Measurements from ENCODE around the gene KIFC3. TPM values are rescaled to one million over a fixed set of nuclear protein-coding genes. Genes with fewer than 3 reads are reported as not detected.
"Not testable (repeated sequence)": the region's sequence is repeated elsewhere in the genome, so short reads cannot be mapped to it uniquely, and the experiment has no call there.

Gene KIFC3
- total RNA-seq, 2 experiments from 2014 or later = 0.47 TPM; not detected in 1

DNA sequence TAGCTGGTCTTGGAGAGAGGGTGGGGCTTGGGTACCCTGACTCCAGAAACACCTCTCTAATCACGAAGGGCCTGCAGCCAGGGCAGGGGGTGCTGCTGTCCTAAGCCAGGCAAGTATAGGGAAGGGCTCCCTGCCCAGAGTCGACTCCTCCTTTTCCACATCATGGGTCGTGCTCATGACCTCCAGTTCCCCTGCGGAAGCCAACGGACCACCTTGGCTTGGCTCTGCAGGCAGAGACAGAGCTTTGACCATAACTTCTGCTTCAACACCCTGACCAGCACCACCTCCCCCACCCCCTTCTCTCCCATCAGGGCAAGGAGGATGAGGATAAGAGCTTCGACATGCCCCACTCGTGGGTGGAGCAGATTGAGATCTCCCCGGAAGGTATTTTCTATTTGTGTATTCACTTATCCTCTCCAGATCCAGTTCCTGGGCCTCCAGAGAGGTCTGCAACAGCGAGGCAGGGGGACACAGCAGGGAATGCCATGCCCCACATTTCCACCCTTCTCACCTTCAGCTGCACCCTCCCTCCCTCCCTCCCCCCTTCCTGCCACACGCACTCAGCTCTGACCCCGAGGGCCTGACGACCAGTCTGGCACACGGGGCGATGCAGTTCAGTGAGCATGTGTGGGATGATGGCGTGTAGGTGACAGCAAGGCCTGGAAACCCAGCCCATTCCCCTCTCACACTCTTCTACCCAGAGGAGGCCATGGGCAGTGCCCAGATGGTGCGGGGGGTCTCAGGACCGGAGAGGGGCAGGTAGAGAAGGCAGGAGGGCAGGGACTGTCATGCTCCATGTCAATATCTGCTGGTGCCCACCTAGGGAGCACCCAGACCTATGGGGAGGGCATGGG, 80.7 kb downstream of the KIFC3 start:
- DNase-seq (no peak), ATAC-seq (no peak)
- Mint-ChIP-seq H3K4me1 (peaks cover 4% of the 10 kb centered on the region), H3K9me3 (ENCODE audit: low read depth) (no peaks in the 10 kb centered on the region), H3K27me3 (peaks cover 2% of the 10 kb centered on the region), H3K27ac (no peak overlapping the region), H3K4me3 (no peak overlapping the region), H3K36me3 (no peaks in the 10 kb centered on the region)
- CTCF ChIA-PET = interaction anchor here (4.6 kb wide), 1 partner anchor 145 kb away, joined by 17 read pairs; no protein-coding TSS in a partner anchor

- H3K36me3 Mint-ChIP-seq = no peaks in the 10 kb centered on the region
- no peaks in the 10 kb centered on the region for H3K9me3 Mint-ChIP-seq (ENCODE audit: low read depth)
- H3K4me1 Mint-ChIP-seq = peaks cover 4% of the 10 kb centered on the region
- no peak overlapping the region for H3K4me3 Mint-ChIP-seq
- CTCF ChIA-PET = interaction anchor here (0.6 to 4.6 kb wide), 4 partner anchors 28 to 144 kb away, joined by 3 to 17 read pairs (median 4); no protein-coding TSS in a partner anchor
- H3K27me3 Mint-ChIP-seq = peaks cover 6% of the 10 kb centered on the region
- ATAC-seq = peak; percentile 93
- DNase-seq = peak; percentile 80
- no peak overlapping the region for H3K27ac Mint-ChIP-seq
Observed at GRCh38 chr16:57720142-57720575, 82.1 kb downstream of the KIFC3 start.

- no peak for ATAC-seq
- no peak for DNase-seq
- Mint-ChIP-seq H3K36me3 (no peaks in the 10 kb centered on the region), H3K27me3 (peaks cover 41% of the 10 kb centered on the region), H3K4me1 (peaks cover 1% of the 10 kb centered on the region), H3K27ac (no peak overlapping the region), H3K9me3 (ENCODE audit: low read depth) (no peaks in the 10 kb centered on the region), H3K4me3 (no peak overlapping the region)
- CTCF ChIA-PET = interaction anchor here (0.6 to 2.2 kb wide), 3 partner anchors 10 to 119 kb away, joined by 3 to 5 read pairs (median 3); no protein-coding TSS in a partner anchor
Observed at GRCh38 chr16:57714047-57714446, 88.2 kb downstream of the KIFC3 start.

DNA sequence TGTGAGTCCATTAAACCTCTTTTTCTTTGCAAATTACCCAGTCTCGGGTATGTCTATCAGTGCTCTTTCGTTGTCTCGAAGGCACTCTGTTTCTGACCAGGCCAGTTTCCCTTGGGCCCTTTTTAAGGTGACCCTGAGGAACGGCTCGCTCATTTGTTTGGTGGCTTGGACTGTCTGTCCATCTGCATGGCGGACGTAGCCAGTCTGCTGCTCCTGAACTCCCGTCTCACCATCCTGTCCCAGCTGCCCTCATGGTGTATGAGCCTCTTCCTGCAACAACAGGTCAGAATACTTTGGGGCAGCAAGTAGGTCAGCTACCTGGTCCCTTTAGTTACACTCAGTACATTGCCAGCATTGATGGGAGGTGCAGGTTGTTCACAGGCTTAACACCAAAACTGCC, 88.7 kb downstream of the KIFC3 start:
- DNase-seq (no peak), ATAC-seq (no peak)
- Mint-ChIP-seq H3K36me3 (no peaks in the 10 kb centered on the region), H3K27me3 (peaks cover 41% of the 10 kb centered on the region), H3K4me1 (peaks cover 1% of the 10 kb centered on the region), H3K9me3 (ENCODE audit: low read depth) (no peaks in the 10 kb centered on the region), H3K4me3 (no peak overlapping the region), H3K27ac (no peak overlapping the region)
- CTCF ChIA-PET = interaction anchor here (0.6 to 2.2 kb wide), 3 partner anchors 10 to 118 kb away, joined by 3 to 5 read pairs (median 3); no protein-coding TSS in a partner anchor

- DNase-seq; H3K27ac Mint-ChIP-seq; H3K4me3 Mint-ChIP-seq; H3K4me1 Mint-ChIP-seq; ATAC-seq; H3K9me3 Mint-ChIP-seq (ENCODE audit: low read depth); H3K36me3 Mint-ChIP-seq: not testable (repeated sequence)
- H3K27me3 Mint-ChIP-seq = peaks cover 47% of the 10 kb centered on the region
- CTCF ChIA-PET = interaction anchor here (1.0 to 1.8 kb wide), 2 partner anchors 23 to 136 kb away, joined by 3 to 5 read pairs; partner anchors contain the start of gene KATNB1
Observed at GRCh38 chr16:57712569-57712968, 89.7 kb downstream of the KIFC3 start.

DNA sequence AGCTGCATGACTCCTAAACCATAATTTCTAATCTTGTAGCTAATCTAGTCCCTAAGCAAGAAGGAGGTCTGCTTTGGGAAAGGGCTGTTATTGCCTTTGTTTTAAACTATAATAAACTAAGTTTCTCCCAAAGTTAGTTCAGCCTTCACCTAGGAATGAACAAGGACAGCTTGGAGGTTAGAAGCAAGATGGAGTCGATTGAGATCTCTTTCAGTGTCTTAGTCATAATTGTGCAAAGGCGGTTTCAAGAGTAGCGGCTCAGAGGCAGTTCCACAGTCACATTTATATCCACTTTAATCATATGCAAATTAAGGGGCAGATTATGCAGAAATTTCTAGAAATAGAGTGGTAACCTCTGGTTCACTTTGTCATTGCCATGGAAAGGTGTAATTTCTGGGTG, 90.3 kb downstream of the KIFC3 start:
- H3K27ac Mint-ChIP-seq = no peak overlapping the region
- H3K4me3 Mint-ChIP-seq = no peak overlapping the region
- H3K4me1 Mint-ChIP-seq = peaks cover 8% of the 10 kb centered on the region
- ATAC-seq (no peak), DNase-seq (no peak)
- H3K36me3 Mint-ChIP-seq = no peaks in the 10 kb centered on the region
- CTCF ChIA-PET = interaction anchor here (1.0 to 1.8 kb wide), 2 partner anchors 23 to 135 kb away, joined by 3 to 5 read pairs; partner anchors contain the start of gene KATNB1
- H3K9me3 Mint-ChIP-seq (ENCODE audit: low read depth) = no peaks in the 10 kb centered on the region
- peaks cover 47% of the 10 kb centered on the region for H3K27me3 Mint-ChIP-seq

DNA sequence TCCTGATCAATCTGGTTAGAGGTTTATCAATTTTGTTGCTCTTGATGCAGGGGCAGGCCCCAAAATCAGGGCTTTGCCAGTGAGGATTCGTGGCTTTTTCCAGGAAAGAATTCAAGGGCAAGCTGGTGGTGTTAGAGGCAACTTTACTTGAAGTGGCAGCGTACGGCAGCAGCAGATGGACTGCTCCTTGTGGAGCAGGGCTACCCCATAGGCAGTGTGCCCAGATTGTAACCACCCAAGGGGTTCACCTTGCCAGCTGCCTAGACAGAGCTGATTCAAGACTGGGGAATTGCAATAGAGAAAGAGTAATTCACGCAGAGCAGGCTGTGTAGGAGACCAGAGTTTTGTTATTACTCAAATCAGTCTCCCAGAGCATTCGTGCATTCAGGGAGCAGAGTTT, 90.9 kb downstream of the KIFC3 start:
- ATAC-seq (no peak), DNase-seq (no peak)
- CTCF ChIA-PET = interaction anchor here (1.8 kb wide), 1 partner anchor 135 kb away, joined by 5 read pairs; no protein-coding TSS in a partner anchor
- peaks cover 8% of the 10 kb centered on the region for H3K4me1 Mint-ChIP-seq
- peaks cover 47% of the 10 kb centered on the region for H3K27me3 Mint-ChIP-seq
- no peak overlapping the region for H3K27ac Mint-ChIP-seq
- no peaks in the 10 kb centered on the region for H3K36me3 Mint-ChIP-seq
- no peak overlapping the region for H3K4me3 Mint-ChIP-seq
- H3K9me3 Mint-ChIP-seq (ENCODE audit: low read depth) = no peaks in the 10 kb centered on the region

DNA sequence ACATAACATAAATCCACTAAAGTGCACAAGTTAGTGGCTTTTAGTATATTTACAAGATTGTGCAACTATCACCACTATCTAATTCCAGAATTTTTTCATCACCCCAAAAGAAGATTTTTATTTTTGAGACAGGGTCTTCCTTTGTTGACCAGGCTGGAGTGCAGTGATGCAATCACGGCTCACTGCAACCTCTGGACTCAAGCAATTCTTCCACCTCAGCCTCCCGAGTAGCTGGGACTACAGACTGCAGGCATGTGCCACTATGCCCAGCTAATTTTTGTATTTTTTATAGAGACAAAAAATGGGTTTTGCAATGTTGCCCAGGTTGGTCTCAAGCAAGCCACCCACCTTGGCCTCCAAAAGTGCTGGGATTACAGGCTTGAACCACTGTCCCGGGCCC, 92.6 kb downstream of the KIFC3 start:
- Mint-ChIP-seq H3K27ac (no peak overlapping the region), H3K9me3 (ENCODE audit: low read depth) (no peaks in the 10 kb centered on the region), H3K4me1 (peaks cover 8% of the 10 kb centered on the region), H3K27me3 (peaks cover 42% of the 10 kb centered on the region), H3K4me3 (no peak overlapping the region), H3K36me3 (no peaks in the 10 kb centered on the region)
- CTCF ChIA-PET = interaction anchor here (0.6 to 0.7 kb wide), 3 partner anchors 100 to 291 kb away, joined by 3 read pairs; no protein-coding TSS in a partner anchor
- ATAC-seq (no peak), DNase-seq (no peak)

Small RNAs within 50 kb of the gene (microRNA-seq; reads per million reads assigned to microRNA genes)
- not detected for gene MIR6772

Other genes starting within 250 kb of the KIFC3 start
- 10 to 100 TPM in 1 of 2 experiments, 1 to 10 TPM in 1; 7.3 to 19.9 TPM for gene ADGRG1, start 173.9 kb downstream of the KIFC3 start, total RNA-seq
- gene ADGRG3, start 134.2 kb downstream of the KIFC3 start, total RNA-seq = not detected
- gene DRC7, start 107.7 kb downstream of the KIFC3 start, total RNA-seq = not detected
- gene KATNB1, start 66.7 kb downstream of the KIFC3 start, total RNA-seq = 10 to 100 TPM; 41.6 to 43.9 TPM
- gene CNGB1, start 168.6 kb upstream of the KIFC3 start, total RNA-seq = not detected
- gene ZNF319, start 198.2 kb upstream of the KIFC3 start, total RNA-seq = 10 to 100 TPM; 14.6 to 16.8 TPM
- 10 to 100 TPM; 62.2 to 68.0 TPM for gene USB1, start 198.9 kb upstream of the KIFC3 start, total RNA-seq
- 1 to 10 TPM in 1 of 2 experiments, under 1 TPM in 1; 0.75 to 1.1 TPM for gene MMP15, start 223.3 kb upstream of the KIFC3 start, total RNA-seq